GM12875 (cell line): ENCODE measurements around the gene HSPA5.

Experiments used
- H3K4me3 ChIP-seq: one replicate; pipeline ENCODE4 v1.5.1; 2011; ENCODE audit warnings: low read depth, low read length, control low read depth
- CTCF ChIP-seq: IDR thresholded peaks from 2 replicates; pipeline ENCODE4 v1.5.1; 2011; ENCODE audit warnings: low read depth, mild to moderate bottlenecking, control low read depth, inconsistent platforms, low read length, moderate library complexity, borderline replicate concordance; ENCODE audit not compliant: insufficient read depth

Gene HSPA5

GRCh38 chr9:125258832-125259534, 17.8 kb upstream of the HSPA5 start:
- no peak for TF ChIP-seq CTCF
- no peak overlapping the region for H3K4me3 ChIP-seq

GRCh38 chr9:125258160-125258785, 17.1 kb upstream of the HSPA5 start:
- no peak overlapping the region for H3K4me3 ChIP-seq
- TF ChIP-seq CTCF = no peak

GRCh38 chr9:125255781-125256391, 14.7 kb upstream of the HSPA5 start:
- peak; percentile 25; the same call in 1 of the 2 replicates for TF ChIP-seq CTCF
- no peak overlapping the region for H3K4me3 ChIP-seq

GRCh38 chr9:125254231-125254630, 13.1 kb upstream of the HSPA5 start:
- TF ChIP-seq CTCF = no peak
- no peak overlapping the region for H3K4me3 ChIP-seq

GRCh38 chr9:125246261-125246667, 5.1 kb upstream of the HSPA5 start:
- H3K4me3 ChIP-seq = no peak overlapping the region
- no peak for TF ChIP-seq CTCF

GRCh38 chr9:125243792-125244260, 2.7 kb upstream of the HSPA5 start:
- TF ChIP-seq CTCF = no peak
- no peak overlapping the region for H3K4me3 ChIP-seq
